ENCODE data around the gene COL18A1. TPM values are rescaled to one million over a fixed set of nuclear protein-coding genes. Genes with fewer than 3 reads are reported as not detected.
"Not testable (repeated sequence)": the region's sequence is repeated elsewhere in the genome, so short reads cannot be mapped to it uniquely, and the experiment has no call there.

COL18A1 gene
- total RNA-seq, 1 donor from 2014 or later, result 51.6 TPM

- peak; percentile 20 for DNase-seq (ENCODE audit: missing footprints)
- intact Hi-C loops (cut with DNase I), result no loop called here
- no peak for ATAC-seq
Observed at GRCh38 chr21:45499970-45500577, 95.1 kb downstream of the COL18A1 start.

GRCh38 chr21:45501081-45502005 lies 96.4 kb downstream of the COL18A1 start:
- peak; percentile 57 for DNase-seq (ENCODE audit: missing footprints)
- intact Hi-C loops (cut with DNase I); ATAC-seq: not testable (repeated sequence)

DNA sequence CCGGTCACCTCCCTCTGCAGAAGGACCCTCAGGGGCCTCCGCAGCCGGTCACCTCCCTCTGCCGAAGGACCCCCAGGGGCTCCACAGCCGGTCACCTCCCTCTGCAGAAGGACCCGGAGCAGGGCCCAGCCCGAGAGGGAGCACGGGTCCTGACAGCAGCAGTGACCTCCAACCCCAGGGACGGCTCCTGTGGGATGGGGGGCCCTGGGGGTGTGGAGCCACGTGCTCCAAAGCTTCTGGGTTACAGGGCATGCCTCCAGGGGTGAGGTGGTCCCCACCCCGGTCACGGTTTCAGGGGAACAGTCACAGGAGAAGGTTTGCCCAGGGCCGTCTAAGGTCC lies 97.0 kb downstream of the COL18A1 start:
- ATAC-seq (no peak), DNase-seq (ENCODE audit: missing footprints) (no peak)
- intact Hi-C loops (cut with DNase I), result no loop called here

- DNase-seq (ENCODE audit: missing footprints), result peak; percentile 8
- intact Hi-C loops (cut with DNase I), result no loop called here
- ATAC-seq, result no peak
Observed at GRCh38 chr21:45502600-45502999, 97.6 kb downstream of the COL18A1 start.

DNA sequence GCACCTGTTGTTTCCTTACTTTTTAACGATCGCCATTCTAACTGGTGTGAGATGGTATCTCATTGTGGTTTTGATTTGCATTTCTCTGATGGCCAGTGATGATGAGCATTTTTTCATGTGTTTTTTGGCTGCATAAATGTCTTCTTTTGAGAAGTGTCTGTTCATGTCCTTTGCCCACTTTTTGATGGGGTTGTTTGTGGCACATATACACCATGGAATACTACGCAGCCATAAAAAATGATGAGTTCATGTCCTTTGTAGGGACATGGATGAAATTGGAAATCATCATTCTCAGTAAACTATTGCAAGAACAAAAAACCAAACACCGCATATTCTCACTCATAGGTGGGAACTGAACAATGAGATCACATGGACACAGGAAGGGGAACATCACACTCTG lies 98.3 kb downstream of the COL18A1 start:
- DNase-seq (ENCODE audit: missing footprints); intact Hi-C loops (cut with DNase I); ATAC-seq: not testable (repeated sequence)

GRCh38 chr21:45504021-45504515 lies 99.1 kb downstream of the COL18A1 start:
- DNase-seq (ENCODE audit: missing footprints) (peak; percentile 22), ATAC-seq (no peak)
- intact Hi-C loops (cut with DNase I), result no loop called here

DNA sequence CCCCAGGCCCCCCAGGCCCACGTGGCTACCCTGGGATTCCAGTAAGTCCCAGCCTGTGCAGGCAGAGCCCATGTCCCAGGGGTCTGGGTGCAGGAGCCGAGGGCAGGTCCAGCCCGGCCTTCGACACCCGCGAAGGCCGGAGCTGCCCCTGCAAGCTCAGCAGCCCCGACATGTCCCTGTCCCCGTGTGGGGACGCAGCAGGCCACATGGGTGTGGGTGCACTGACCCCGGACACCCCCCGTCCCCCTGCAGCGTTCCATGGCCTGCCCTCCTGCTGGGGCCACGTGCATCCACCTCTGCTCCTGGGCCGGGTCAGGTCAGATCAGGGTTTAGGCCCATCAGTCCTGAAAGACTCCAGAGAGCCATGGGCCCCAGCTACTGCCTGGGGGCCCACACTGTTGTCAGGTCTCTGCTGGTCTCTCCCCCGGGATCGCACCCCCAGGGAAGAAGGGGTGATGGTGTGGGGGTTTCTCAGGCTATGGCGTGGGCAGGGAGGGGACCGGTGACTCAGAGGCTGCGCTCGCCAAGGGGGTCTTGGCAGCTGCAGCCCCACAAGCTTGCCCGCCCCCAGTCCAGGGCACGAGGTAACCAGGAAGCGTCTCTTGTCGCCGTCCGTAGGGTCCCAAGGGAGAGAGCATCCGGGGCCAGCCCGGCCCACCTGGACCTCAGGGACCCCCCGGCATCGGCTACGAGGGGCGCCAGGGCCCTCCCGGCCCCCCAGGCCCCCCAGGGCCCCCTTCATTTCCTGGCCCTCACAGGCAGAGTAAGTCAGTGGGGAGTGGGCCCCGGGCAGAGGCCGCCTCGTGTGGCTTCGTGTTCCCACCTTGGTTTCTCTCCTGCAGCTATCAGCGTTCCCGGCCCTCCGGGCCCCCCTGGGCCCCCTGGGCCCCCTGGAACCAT lies 99.8 kb downstream of the COL18A1 start:
- DNase-seq (ENCODE audit: missing footprints) (peak; percentile 48), ATAC-seq (no peak)
- intact Hi-C loops (cut with DNase I), result no loop called here

- DNase-seq (ENCODE audit: missing footprints), result peak; percentile 47
- ATAC-seq, result no peak
- intact Hi-C loops (cut with DNase I), result no loop called here
Observed at GRCh38 chr21:45505416-45506021, 100.6 kb downstream of the COL18A1 start.

GRCh38 chr21:45506241-45506817 lies 101.4 kb downstream of the COL18A1 start:
- DNase-seq (ENCODE audit: missing footprints) (peak; percentile 62), ATAC-seq (no peak)
- intact Hi-C loops (cut with DNase I), result no loop called here

DNA sequence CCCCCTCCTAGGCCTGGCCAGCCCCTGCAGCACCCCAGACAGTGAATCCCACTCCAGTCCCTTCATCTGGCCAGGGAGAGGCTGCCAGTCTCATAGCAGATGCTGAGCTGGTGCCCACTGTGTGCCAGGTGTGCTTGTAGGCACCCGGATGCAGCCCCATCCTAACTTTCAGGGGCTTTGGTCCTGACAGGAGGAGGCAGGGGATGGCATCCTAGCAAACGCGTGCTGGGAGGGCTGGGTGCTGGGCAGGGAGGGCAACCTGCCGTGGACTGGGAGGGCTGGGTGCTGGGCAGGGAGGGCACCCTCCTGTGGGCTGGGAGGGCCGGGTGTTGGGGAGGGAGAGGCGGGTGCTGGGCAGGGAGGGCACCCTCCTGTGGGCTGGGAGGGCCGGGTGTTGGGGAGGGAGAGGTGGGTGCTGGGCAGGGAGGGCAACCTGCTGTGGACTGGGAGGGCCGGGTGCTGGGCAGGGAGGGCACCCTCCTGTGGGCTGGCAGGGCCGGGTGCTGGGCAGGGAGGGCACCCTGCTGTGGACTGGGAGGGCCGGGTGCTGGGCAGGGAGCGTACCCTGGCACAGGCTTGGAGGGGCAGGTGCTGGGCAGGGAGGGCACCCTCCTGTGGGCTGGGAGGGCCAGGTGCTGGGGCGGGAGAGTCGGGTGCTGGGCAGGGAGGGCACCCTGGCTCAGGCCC lies 102.0 kb downstream of the COL18A1 start:
- intact Hi-C loops (cut with DNase I), result no loop called here
- DNase-seq (ENCODE audit: missing footprints) (peak; percentile 37), ATAC-seq (no peak)

GRCh38 chr21:45507523-45507875 lies 102.5 kb downstream of the COL18A1 start:
- DNase-seq (ENCODE audit: missing footprints) (no peak), ATAC-seq (no peak)
- intact Hi-C loops (cut with DNase I), result no loop called here

GRCh38 chr21:45507888-45508508 lies 103.0 kb downstream of the COL18A1 start:
- ATAC-seq, result no peak
- DNase-seq (ENCODE audit: missing footprints), result peak; percentile 22
- intact Hi-C loops (cut with DNase I), result no loop called here

- ATAC-seq (no peak), DNase-seq (ENCODE audit: missing footprints) (peak; percentile 58)
- intact Hi-C loops (cut with DNase I), result no loop called here
Observed at GRCh38 chr21:45508607-45509565, 103.9 kb downstream of the COL18A1 start.

DNA sequence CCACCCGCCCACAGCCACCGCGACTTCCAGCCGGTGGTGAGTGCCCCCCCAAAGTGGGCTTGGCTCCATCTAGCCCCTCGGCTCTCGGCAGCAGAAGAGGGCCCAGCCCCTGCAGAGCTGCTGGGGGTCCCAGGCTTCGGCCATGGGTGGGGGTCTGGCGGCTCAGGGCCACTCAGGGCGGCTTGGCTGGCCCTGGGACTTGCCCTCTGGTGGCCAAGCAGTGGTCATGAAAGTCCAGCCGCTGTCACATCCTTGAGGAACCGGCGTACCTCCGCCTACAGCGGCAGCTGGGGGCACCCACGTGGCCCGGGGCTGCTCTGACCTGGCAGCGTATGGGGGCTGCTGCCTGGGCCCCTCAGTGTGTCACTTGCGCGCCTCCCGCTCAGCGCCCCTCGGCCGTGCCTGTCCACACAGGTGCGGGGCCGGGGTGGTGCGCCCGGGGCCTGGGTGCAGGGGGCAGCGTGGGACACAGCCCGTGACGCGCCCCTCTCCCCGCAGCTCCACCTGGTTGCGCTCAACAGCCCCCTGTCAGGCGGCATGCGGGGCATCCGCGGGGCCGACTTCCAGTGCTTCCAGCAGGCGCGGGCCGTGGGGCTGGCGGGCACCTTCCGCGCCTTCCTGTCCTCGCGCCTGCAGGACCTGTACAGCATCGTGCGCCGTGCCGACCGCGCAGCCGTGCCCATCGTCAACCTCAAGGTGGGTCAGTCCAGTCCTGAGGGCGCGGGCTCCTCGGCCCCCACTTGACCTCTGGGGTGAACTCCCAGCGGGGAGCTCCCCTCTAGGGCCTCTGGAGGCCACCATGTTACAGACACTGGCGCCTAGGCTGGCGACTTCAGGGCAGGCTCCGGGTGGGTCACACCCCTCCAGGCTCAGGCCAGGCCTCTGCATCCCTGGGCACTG lies 104.9 kb downstream of the COL18A1 start:
- ATAC-seq, result no peak
- DNase-seq (ENCODE audit: missing footprints), result peak; percentile 62

GRCh38 chr21:45510466-45510955 lies 105.5 kb downstream of the COL18A1 start:
- DNase-seq (ENCODE audit: missing footprints), result peak; percentile 47
- intact Hi-C loops (cut with DNase I), result no loop called here
- ATAC-seq, result no peak

More for the DNA sequence above, 104.9 kb downstream of the COL18A1 start:
- intact Hi-C loops (cut with DNase I), result no loop called here

Measured in Right ventricle myocardium inferior (tissue), 1 donor.